Naive thymus-derived CD4-positive, alpha-beta T cell (primary cell): ENCODE measurements around the gene PADI4. TPM values are rescaled to one million over a fixed set of nuclear protein-coding genes. Genes with fewer than 3 reads are reported as not detected.

Experiments
- ATAC-seq: fragments of 150-1000 bp; cut with Tn5 transposase; 2 replicates; pipeline ENCODE4 v1.10.0; 2021; ENCODE audit warnings: mild to moderate bottlenecking, moderate library complexity
- CTCF ChIA-PET: fragments of 350-600 bp; sonication (Branson Sonifier 250); formaldehyde crosslinking; loops from one replicate; lab custom pipeline; 2021; ENCODE audit warnings: antibody characterized with exemption; lab: Charles Lee
- POLR2A ChIA-PET: fragments of 350-600 bp; sonication (Branson Sonifier 250); formaldehyde crosslinking; loops from one replicate; lab custom pipeline; 2021; ENCODE audit warnings: antibody characterized with exemption, inconsistent platforms; lab: Charles Lee
- DNase-seq, 9 donors: peaks; one replicate each; pipeline versions ENCODE4 v3.0.0 to v3.0.0-alpha.2; 2020 to 2022; ENCODE audit warnings: mixed read lengths in 1 of 9
- H3K27ac ChIP-seq: one replicate; pipeline ENCODE4 v1.7.0; 2013; ENCODE audit warnings: mild to moderate bottlenecking, low read depth, low read length, moderate library complexity
- H3K27me3 ChIP-seq, 2 donors: one replicate each; pipeline ENCODE4 v1.7.0; 2013; ENCODE audit warnings: low read length in 2 of 2, mild to moderate bottlenecking in 2 of 2, moderate library complexity in 2 of 2; ENCODE audit not compliant: control insufficient read depth in 2 of 2, insufficient read depth in 2 of 2
- H3K36me3 ChIP-seq, 3 experiments: 1 replicate in 2 of 3; 2 replicates in 1 of 3; pipeline ENCODE4 v1.7.0; 2013; ENCODE audit warnings: low read length in 3 of 3, mild to moderate bottlenecking in 3 of 3, moderate library complexity in 1 of 3; ENCODE audit not compliant: insufficient read depth in 3 of 3, control insufficient read depth in 2 of 3
- H3K4me1 ChIP-seq, 2 donors: one replicate each; pipeline ENCODE4 v1.7.0; 2013; ENCODE audit warnings: low read length in 2 of 2, mild to moderate bottlenecking in 2 of 2, moderate library complexity in 1 of 2; ENCODE audit not compliant: control insufficient read depth in 2 of 2, insufficient read depth in 2 of 2
- H3K4me3 ChIP-seq: 2 replicates; pipeline ENCODE4 v1.7.0; 2013; ENCODE audit warnings: mild to moderate bottlenecking, low read length
- H3K9me3 ChIP-seq, 3 experiments: 1 replicate in 2 of 3; 2 replicates in 1 of 3; pipeline ENCODE4 v1.7.0; 2013; ENCODE audit warnings: low read length in 3 of 3; ENCODE audit not compliant: control insufficient read depth in 2 of 3
- H3K27ac Mint-ChIP-seq, 9 donors: one replicate each; pipeline ENCODE4 v1.8.0; 2020 to 2022; ENCODE audit warnings: mixed read lengths in 9 of 9, mild to moderate bottlenecking in 8 of 9, moderate library complexity in 5 of 9, inconsistent platforms in 2 of 9
- H3K27me3 Mint-ChIP-seq, 5 donors: one replicate each; pipeline ENCODE4 v1.8.0; 2021 to 2022; ENCODE audit warnings: mixed read lengths in 5 of 5, mild to moderate bottlenecking in 1 of 5
- H3K36me3 Mint-ChIP-seq, 5 donors: one replicate each; pipeline ENCODE4 v1.8.0; 2020 to 2022; ENCODE audit warnings: mixed read lengths in 5 of 5, mild to moderate bottlenecking in 3 of 5, inconsistent platforms in 1 of 5
- H3K4me1 Mint-ChIP-seq, 7 donors: one replicate each; pipeline ENCODE4 v1.8.0; 2020 to 2022; ENCODE audit warnings: mixed read lengths in 7 of 7, mild to moderate bottlenecking in 3 of 7, inconsistent platforms in 1 of 7
- H3K4me3 Mint-ChIP-seq, 10 donors: one replicate each; pipeline ENCODE4 v1.8.0; 2020 to 2022; ENCODE audit warnings: mild to moderate bottlenecking in 10 of 10, mixed read lengths in 10 of 10, moderate library complexity in 6 of 10, inconsistent platforms in 2 of 10
- H3K9me3 Mint-ChIP-seq, 11 donors: one replicate each; pipeline ENCODE4 v1.8.0; 2020 to 2022; ENCODE audit warnings: mixed read lengths in 11 of 11, mild to moderate bottlenecking in 4 of 11, inconsistent platforms in 1 of 11, moderate library complexity in 1 of 11
- intact Hi-C, 2 donors: fragments of 100-400 bp; cut with micrococcal nuclease; formaldehyde crosslinking; loops; one replicate each; pipeline ENCODE4 v1.15.1; 2023
- polyA plus RNA-seq, 2 donors: library from polyadenylated mRNA; unstranded; fragments of 300-500 nt; fragmentation: Illumina TruSeq; gene quantifications; one replicate each; pipeline ENCODE4 v1.2.3, GENCODE V29; 2021
- total RNA-seq, 6 experiments: library from RNA in 5 of 6; stranded (reverse) in 5 of 6; gene quantifications; 1 replicate in 5 of 6; 2 replicates in 1 of 6; pipeline ENCODE4 v1.2.3 and lab custom pipeline; 2021 to 2026

PADI4 gene
- total and polyA plus RNA-seq, 7 experiments from 2014 or later = 0.12 to 20.5 (median 2.4) TPM

- H3K9me3 Mint-ChIP-seq = no peaks in the 10 kb centered on the region
- intact Hi-C loops = no loop called here
- no peak overlapping the region for H3K4me3 Mint-ChIP-seq
- ATAC-seq = peak; percentile 71
- no peak overlapping the region for H3K27ac ChIP-seq
- ChIA-PET POLR2A (no interaction called here), CTCF (no interaction called here)
- peaks cover 0 to 7% (median 5%) of the 10 kb centered on the region in 7 donors for H3K4me1 Mint-ChIP-seq
- H3K27me3 Mint-ChIP-seq = peaks cover 0 to 33% (median 6%) of the 10 kb centered on the region in 5 donors
- H3K27me3 ChIP-seq = no peaks in the 10 kb centered on the region
- H3K36me3 Mint-ChIP-seq = no peaks in the 10 kb centered on the region
- no peak for DNase-seq
- H3K9me3 ChIP-seq = no peaks in the 10 kb centered on the region
- H3K27ac Mint-ChIP-seq = peak overlapping the region in 1 of 9 donors; percentile 7
- H3K4me1 ChIP-seq = no peaks in the 10 kb centered on the region
- H3K4me3 ChIP-seq = no peak overlapping the region
- no peaks in the 10 kb centered on the region for H3K36me3 ChIP-seq
Observed at GRCh38 chr1:17281775-17282181, 26.2 kb upstream of the PADI4 start.

GRCh38 chr1:17282836-17283235, 25.2 kb upstream of the PADI4 start:
- H3K9me3 ChIP-seq = no peaks in the 10 kb centered on the region

GRCh38 chr1:17286646-17287045, 21.4 kb upstream of the PADI4 start:
- no peak overlapping the region for H3K4me3 Mint-ChIP-seq
- Histone ChIP-seq H3K4me3 (no peak overlapping the region), H3K9me3 (no peaks in the 10 kb centered on the region), H3K4me1 (no peaks in the 10 kb centered on the region), H3K27me3 (no peaks in the 10 kb centered on the region), H3K36me3 (no peaks in the 10 kb centered on the region), H3K27ac (no peak overlapping the region)
- ChIA-PET CTCF (interaction anchor here (1.5 kb wide), 1 partner anchor 117 kb away, joined by 3 read pairs; no protein-coding TSS in a partner anchor), POLR2A (no interaction called here)
- DNase-seq = no peak
- no peaks in the 10 kb centered on the region for H3K36me3 Mint-ChIP-seq
- H3K9me3 Mint-ChIP-seq = no peaks in the 10 kb centered on the region
- no peak for ATAC-seq
- intact Hi-C loops = no loop called here
- H3K27ac Mint-ChIP-seq = no peak overlapping the region
- H3K27me3 Mint-ChIP-seq = peaks cover 3 to 29% (median 10%) of the 10 kb centered on the region in 5 donors
- peaks cover 0 to 7% (median 5%) of the 10 kb centered on the region in 7 donors for H3K4me1 Mint-ChIP-seq

More at GRCh38 chr1:17282836-17283235, 25.2 kb upstream of the PADI4 start:
- no peak overlapping the region for H3K27ac Mint-ChIP-seq
- peaks cover 0 to 29% (median 6%) of the 10 kb centered on the region in 5 donors for H3K27me3 Mint-ChIP-seq
- intact Hi-C loops = no loop called here
- H3K27me3 ChIP-seq = no peaks in the 10 kb centered on the region
- H3K4me1 ChIP-seq = no peaks in the 10 kb centered on the region
- POLR2A ChIA-PET = no interaction called here
- no peaks in the 10 kb centered on the region for H3K36me3 ChIP-seq
- no peaks in the 10 kb centered on the region for H3K36me3 Mint-ChIP-seq
- ATAC-seq (no peak), DNase-seq (no peak)
- CTCF ChIA-PET = no interaction called here
- H3K27ac ChIP-seq = no peak overlapping the region
- peaks cover 0 to 7% (median 5%) of the 10 kb centered on the region in 7 donors for H3K4me1 Mint-ChIP-seq
- no peaks in the 10 kb centered on the region for H3K9me3 Mint-ChIP-seq
- H3K4me3 ChIP-seq = no peak overlapping the region
- H3K4me3 Mint-ChIP-seq = no peak overlapping the region

- Mint-ChIP-seq H3K36me3 (no peaks in the 10 kb centered on the region), H3K27me3 (peaks cover 0 to 23% (median 10%) of the 10 kb centered on the region in 5 donors), H3K4me3 (no peak overlapping the region), H3K9me3 (no peaks in the 10 kb centered on the region), H3K4me1 (peaks cover 0 to 1% (median 0%) of the 10 kb centered on the region in 7 donors), H3K27ac (no peak overlapping the region)
- CTCF ChIA-PET = no interaction called here
- Histone ChIP-seq H3K4me3 (no peak overlapping the region), H3K9me3 (no peaks in the 10 kb centered on the region), H3K36me3 (no peaks in the 10 kb centered on the region), H3K27ac (no peak overlapping the region), H3K27me3 (no peaks in the 10 kb centered on the region), H3K4me1 (no peaks in the 10 kb centered on the region)
- intact Hi-C loops = no loop called here
- POLR2A ChIA-PET = no interaction called here
- DNase-seq (no peak), ATAC-seq (peak; percentile 18)
Observed at GRCh38 chr1:17287130-17287776, 20.7 kb upstream of the PADI4 start.

GRCh38 chr1:17289721-17290120, 18.3 kb upstream of the PADI4 start:
- H3K27me3 ChIP-seq = no peaks in the 10 kb centered on the region
- H3K4me1 ChIP-seq = no peaks in the 10 kb centered on the region
- peaks cover 0 to 25% (median 16%) of the 10 kb centered on the region in 5 donors for H3K27me3 Mint-ChIP-seq
- H3K9me3 Mint-ChIP-seq = no peaks in the 10 kb centered on the region
- H3K36me3 Mint-ChIP-seq = no peaks in the 10 kb centered on the region
- H3K4me3 ChIP-seq = no peak overlapping the region
- intact Hi-C loops = no loop called here
- H3K9me3 ChIP-seq = no peaks in the 10 kb centered on the region
- CTCF ChIA-PET = no interaction called here
- H3K27ac ChIP-seq = no peak overlapping the region
- no peak overlapping the region for H3K27ac Mint-ChIP-seq
- no peaks in the 10 kb centered on the region for H3K4me1 Mint-ChIP-seq
- H3K36me3 ChIP-seq = no peaks in the 10 kb centered on the region
- DNase-seq (no peak), ATAC-seq (no peak)
- POLR2A ChIA-PET = no interaction called here
- H3K4me3 Mint-ChIP-seq = no peak overlapping the region

GRCh38 chr1:17290553-17290952, 17.4 kb upstream of the PADI4 start:
- Mint-ChIP-seq H3K36me3 (no peaks in the 10 kb centered on the region), H3K27me3 (peaks cover 0 to 29% (median 13%) of the 10 kb centered on the region in 5 donors), H3K27ac (no peak overlapping the region), H3K4me3 (no peak overlapping the region), H3K9me3 (no peaks in the 10 kb centered on the region), H3K4me1 (no peaks in the 10 kb centered on the region)
- Histone ChIP-seq H3K9me3 (no peaks in the 10 kb centered on the region), H3K4me1 (no peaks in the 10 kb centered on the region), H3K36me3 (no peaks in the 10 kb centered on the region), H3K27me3 (no peaks in the 10 kb centered on the region), H3K27ac (no peak overlapping the region), H3K4me3 (no peak overlapping the region)
- ChIA-PET CTCF (no interaction called here), POLR2A (no interaction called here)
- ATAC-seq (no peak), DNase-seq (no peak)
- intact Hi-C loops = no loop called here
